H1 (cell line): ENCODE measurements around the gene STX18. TPM values are rescaled to one million over a fixed set of nuclear protein-coding genes. Genes with fewer than 3 reads are reported as not detected.

Experiments
- CTCF ChIA-PET: fragments of 300-600 bp; sonication (Branson Sonifier 250); formaldehyde crosslinking; loops from one replicate; lab custom pipeline; 2021; ENCODE audit not compliant: partially characterized antibody; lab: Charles Lee
- POLR2A ChIA-PET: fragments of 300-600 bp; sonication (Branson Sonifier 250); formaldehyde crosslinking; loops from one replicate; lab custom pipeline; 2021; ENCODE audit warnings: inconsistent platforms; ENCODE audit not compliant: partially characterized antibody; lab: Charles Lee
- DNase-seq, 2 experiments: peaks; one replicate each; pipeline versions ENCODE4 v3.0.0 to v3.0.0-alpha.2; 2010 to 2022; ENCODE audit warnings: low spot score in 2 of 2, low read depth in 1 of 2, mixed read lengths in 1 of 2
- FAIRE-seq: peaks from 2 replicates; lab custom pipeline; 2011; peaks lifted over from hg19 to GRCh38; lab: Jason Lieb, UNC
- H2AFZ ChIP-seq: 2 replicates; pipeline ENCODE4 v1.8.1; 2012; ENCODE audit warnings: low read length, inconsistent platforms
- H2AK5ac ChIP-seq: 2 replicates; pipeline ENCODE4 v1.6.1; 2013; ENCODE audit warnings: low read depth, low read length
- H2BK120ac ChIP-seq: replicated peaks from 2 replicates; pipeline ENCODE3; 2013; ENCODE audit warnings: low read depth, low read length, inconsistent platforms
- H2BK12ac ChIP-seq: 2 replicates; pipeline ENCODE4 v1.6.1; 2013; ENCODE audit warnings: low read depth, low read length
- H2BK15ac ChIP-seq: 2 replicates; pipeline ENCODE4 v1.6.1; 2013; ENCODE audit warnings: low read length
- H2BK20ac ChIP-seq: 2 replicates; pipeline ENCODE4 v1.6.1; 2013; ENCODE audit warnings: low read length
- H2BK5ac ChIP-seq: 2 replicates; pipeline ENCODE4 v1.6.1; 2013; ENCODE audit warnings: low read depth, low read length
- H3K14ac ChIP-seq: 2 replicates; pipeline ENCODE4 v1.6.1; 2013; ENCODE audit warnings: inconsistent platforms; ENCODE audit not compliant: insufficient read length
- H3K18ac ChIP-seq: 2 replicates; pipeline ENCODE4 v1.6.1; 2013; ENCODE audit warnings: low read length; ENCODE audit errors: extremely low read depth
- H3K23ac ChIP-seq: 2 replicates; pipeline ENCODE4 v1.6.1; 2013; ENCODE audit warnings: inconsistent platforms; ENCODE audit not compliant: insufficient read length
- H3K23me2 ChIP-seq: 2 replicates; pipeline ENCODE4 v1.6.1; 2013; ENCODE audit warnings: low read depth, low read length
- H3K27ac ChIP-seq: 2 replicates; pipeline ENCODE4 v1.6.1; 2011; ENCODE audit warnings: low read depth, low read length, inconsistent platforms
- H3K27me3 ChIP-seq, 4 experiments: replicated peaks in 1 of 4; 1 replicate in 1 of 4; 2 replicates in 3 of 4; pipeline versions ENCODE4 v1.6.1 to v1.8.1; 2011 to 2013; ENCODE audit warnings: low read length in 3 of 4, mild to moderate bottlenecking in 3 of 4, inconsistent platforms in 2 of 4, mixed read lengths in 2 of 4, moderate library complexity in 1 of 4; ENCODE audit not compliant: control insufficient read depth in 3 of 4, insufficient read depth in 3 of 4; ENCODE audit errors: extremely low read depth in 1 of 4
- H3K36me3 ChIP-seq, 4 experiments: 2 replicates each; pipeline versions ENCODE4 v1.6.1 to v1.8.1; 2011 to 2013; ENCODE audit warnings: mild to moderate bottlenecking in 4 of 4, low read length in 3 of 4, moderate library complexity in 2 of 4, control low read depth in 1 of 4, inconsistent platforms in 1 of 4; ENCODE audit not compliant: insufficient read depth in 4 of 4, control insufficient read depth in 2 of 4
- H3K4ac ChIP-seq: replicated peaks from 2 replicates; pipeline ENCODE3; 2013; ENCODE audit warnings: low read length, low read depth, mixed read lengths, inconsistent platforms; ENCODE audit not compliant: insufficient read length
- H3K4me1 ChIP-seq, 4 experiments: replicated peaks in 1 of 4; 1 replicate in 1 of 4; 2 replicates in 3 of 4; pipeline versions ENCODE4 v1.6.1 to v1.8.1; 2011 to 2013; ENCODE audit warnings: low read length in 3 of 4, inconsistent platforms in 2 of 4, mixed read lengths in 1 of 4; ENCODE audit not compliant: insufficient read depth in 4 of 4, control insufficient read depth in 3 of 4
- H3K4me2 ChIP-seq, 2 experiments: 2 replicates each; pipeline versions ENCODE4 v1.6.1 to v1.8.1; 2011 to 2013; ENCODE audit warnings: low read depth in 2 of 2, low read length in 2 of 2, control low read depth in 1 of 2, inconsistent platforms in 1 of 2, mild to moderate bottlenecking in 1 of 2; ENCODE audit not compliant: insufficient read depth in 1 of 2
- H3K4me3 ChIP-seq, 4 experiments: fragments of 200-600, 300-600 bp in 1 of 4; sonication (generic), shearing (Covaris generic), sonication (Bioruptor Twin) in 1 of 4; 2 replicates each; pipeline versions ENCODE4 v1.5.1 to v1.8.1; 2011 to 2016; ENCODE audit warnings: low read length in 4 of 4, low read depth in 3 of 4, control low read depth in 2 of 4, inconsistent platforms in 2 of 4, mild to moderate bottlenecking in 2 of 4, mixed read lengths in 1 of 4, moderate library complexity in 1 of 4; ENCODE audit not compliant: insufficient read depth in 2 of 4; ENCODE audit errors: extremely low read depth in 1 of 4
- H3K56ac ChIP-seq: replicated peaks from 2 replicates; pipeline ENCODE3; 2013; ENCODE audit warnings: low read depth, mild to moderate bottlenecking, mixed read lengths, low read length, inconsistent platforms; ENCODE audit not compliant: insufficient read length
- H3K79me1 ChIP-seq: 2 replicates; pipeline ENCODE4 v1.6.1; 2013; ENCODE audit warnings: low read depth, low read length, control low read depth
- H3K79me2 ChIP-seq, 2 experiments: 2 replicates each; pipeline versions ENCODE4 v1.6.1 to v1.8.1; 2012 to 2013; ENCODE audit warnings: low read length in 2 of 2, mild to moderate bottlenecking in 2 of 2, inconsistent platforms in 1 of 2; ENCODE audit not compliant: insufficient read depth in 2 of 2, control insufficient read depth in 1 of 2
- H3K9ac ChIP-seq, 4 experiments: replicated peaks in 1 of 4; 1 replicate in 1 of 4; 2 replicates in 3 of 4; pipeline versions ENCODE4 v1.6.1 to v1.8.1; 2011 to 2013; ENCODE audit warnings: low read depth in 3 of 4, low read length in 3 of 4, control low read depth in 2 of 4, mild to moderate bottlenecking in 2 of 4, moderate library complexity in 2 of 4, inconsistent platforms in 1 of 4; ENCODE audit errors: extremely low read depth in 1 of 4
- H3K9me3 ChIP-seq, 2 experiments: 2 replicates each; pipeline versions ENCODE4 v1.6.1 to v1.8.1; 2012 to 2013; ENCODE audit warnings: mild to moderate bottlenecking in 2 of 2, moderate library complexity in 2 of 2, control low read depth in 1 of 2, inconsistent platforms in 1 of 2, low read depth in 1 of 2, low read length in 1 of 2, mixed read lengths in 1 of 2; ENCODE audit not compliant: insufficient read depth in 2 of 2
- H4K20me1 ChIP-seq, 2 experiments: replicated peaks in 1 of 2; 2 replicates each; pipeline versions ENCODE3 to v1.8.1; 2011 to 2013; ENCODE audit warnings: inconsistent platforms in 2 of 2, low read length in 2 of 2, mild to moderate bottlenecking in 1 of 2; ENCODE audit not compliant: insufficient read depth in 2 of 2, control insufficient read depth in 1 of 2
- H4K5ac ChIP-seq: 2 replicates; pipeline ENCODE4 v1.6.1; 2013; ENCODE audit warnings: low read length, low read depth, mixed read lengths, inconsistent platforms; ENCODE audit not compliant: insufficient read length
- H4K8ac ChIP-seq: 2 replicates; pipeline ENCODE4 v1.8.0; 2013; ENCODE audit warnings: mild to moderate bottlenecking, moderate library complexity, low read length, inconsistent platforms; ENCODE audit not compliant: insufficient read depth; ENCODE audit errors: extremely low read depth
- H4K91ac ChIP-seq: replicated peaks from 2 replicates; pipeline ENCODE3; 2013; ENCODE audit warnings: low read length, mixed read lengths, inconsistent platforms; ENCODE audit not compliant: insufficient read length
- BCL11A ChIP-seq, 2 experiments: IDR thresholded peaks; one replicate each; pipeline ENCODE4 v1.6.1; 2011; ENCODE audit warnings: low read depth in 2 of 2, low read length in 2 of 2, mild to moderate bottlenecking in 2 of 2
- CBX5 ChIP-seq: fragments of 300-800, 300-1000 bp; sonication (generic); IDR thresholded peaks from 2 replicates; pipeline ENCODE4 v1.7.1; 2016; ENCODE audit warnings: antibody characterized with exemption, low read length, low read depth
- CHD2 ChIP-seq: IDR thresholded peaks from 2 replicates; pipeline ENCODE4 v1.6.1; 2012; ENCODE audit warnings: low read length, improper control_type of control experiment
- JUN ChIP-seq: IDR thresholded peaks from 2 replicates; pipeline ENCODE4 v1.6.1; 2011; ENCODE audit warnings: low read depth, mild to moderate bottlenecking, improper control_type of control experiment, low read length
- KDM1A ChIP-seq: fragments of 200-600, 300-600 bp; sonication (generic); IDR thresholded peaks from 2 replicates; pipeline ENCODE4 v1.7.1; 2016; ENCODE audit warnings: mild to moderate bottlenecking, low read length, borderline replicate concordance
- NRF1 ChIP-seq: IDR thresholded peaks from 2 replicates; pipeline ENCODE4 v1.6.1; 2011; ENCODE audit warnings: mild to moderate bottlenecking, low read depth, low read length, improper control_type of control experiment
- PHF8 ChIP-seq: fragments of 200-600 bp; sonication (generic); conservative IDR thresholded peaks from 2 replicates; pipeline ENCODE4 v1.7.1; 2012; ENCODE audit warnings: low read depth, mild to moderate bottlenecking, inconsistent platforms, low read length, moderate library complexity
- POLR2AphosphoS5 ChIP-seq: IDR thresholded peaks from 2 replicates; pipeline ENCODE4 v1.6.1; 2011; ENCODE audit warnings: low read depth, low read length
- RAD21 ChIP-seq, 2 experiments: IDR thresholded peaks in 1 of 2; conservative IDR thresholded peaks in 1 of 2; 2 replicates each; pipeline ENCODE4 v1.6.1; 2011; ENCODE audit warnings: low read depth in 2 of 2, low read length in 2 of 2, improper control_type of control experiment in 1 of 2, inconsistent platforms in 1 of 2, mild to moderate bottlenecking in 1 of 2, moderate library complexity in 1 of 2
- RBBP5 ChIP-seq: IDR thresholded peaks from 2 replicates; pipeline ENCODE4 v1.7.1; 2012; ENCODE audit warnings: low read depth, mild to moderate bottlenecking, inconsistent platforms, low read length, moderate library complexity, borderline replicate concordance
- SAP30 ChIP-seq: fragments of 300-600 bp; sonication (generic); IDR thresholded peaks from 2 replicates; pipeline ENCODE4 v1.7.1; 2012; ENCODE audit warnings: low read length, moderate library complexity, mild to moderate bottlenecking, inconsistent platforms; ENCODE audit not compliant: insufficient read depth, insufficient replicate concordance
- SIN3A ChIP-seq, 2 experiments: IDR thresholded peaks in 1 of 2; conservative IDR thresholded peaks in 1 of 2; 2 replicates each; pipeline ENCODE4 v1.6.1; 2011 to 2012; ENCODE audit warnings: low read length in 2 of 2, improper control_type of control experiment in 1 of 2, low read depth in 1 of 2, mild to moderate bottlenecking in 1 of 2
- SP1 ChIP-seq: IDR thresholded peaks from 2 replicates; pipeline ENCODE4 v1.6.1; 2011; ENCODE audit warnings: low read depth, low read length
- TAF7 ChIP-seq: optimal IDR thresholded peaks from 2 replicates; pipeline ENCODE3; 2011; ENCODE audit warnings: low read depth, mild to moderate bottlenecking, inconsistent platforms, low read length, moderate library complexity, borderline replicate concordance
- WGBS, 2 experiments: shearing (Covaris generic) in 1 of 2; methylation state at CpG; one replicate each; pipeline versions ENCODE4 v1.1.6 to v1.1.7; 2013 to 2015; ENCODE audit warnings: low lambda C conversion rate in 2 of 2, mixed read lengths in 2 of 2, inconsistent platforms in 1 of 2, low coverage in 1 of 2, missing lambda C conversion rate in 1 of 2; ENCODE audit not compliant: insufficient replicate concordance in 2 of 2, insufficient coverage in 1 of 2, insufficient read length in 1 of 2; ENCODE audit errors: extremely low coverage in 1 of 2, missing lambda C conversion rate in 1 of 2; 5-methylcytosine and 5-hydroxymethylcytosine counted together
- polyA plus RNA-seq, 7 experiments: library from polyadenylated mRNA; depleted of rRNA in 3 of 7; stranded (reverse) in 5 of 7; unstranded in 2 of 7; fragments of >200 nt in 5 of 7; fragments of 200-250 nt in 2 of 7; gene quantifications; 1 replicate in 5 of 7; 2 replicates in 1 of 7; 4 replicates in 1 of 7; pipeline versions ENCODE4 v1.2.1 to v1.2.3, GENCODE V29; 2011 to 2013; ENCODE audit warnings: missing spikeins in 2 of 7, mixed read lengths in 2 of 7
- total RNA-seq: library from RNA; stranded (reverse); fragmentation: NEBNext Ultra II Directional; extraction: Animal tissue kit (Norgen Biotek cat#: 25700); gene quantifications from 2 replicates; pipeline ENCODE4 v1.2.1, GENCODE V29; 2021

The STX18 gene
- total and polyA plus RNA-seq, 2 of the 8 experiments (the other 6 are each of a cell fraction or from before 2014, with no cell fraction given) = 14.6 to 18.3 TPM

GRCh38 chr4:4402966-4403365 lies 138.9 kb downstream of the STX18 start:
- H2BK15ac ChIP-seq = no peak overlapping the region
- FAIRE-seq = no peak
- DNase-seq = no peak
- no peak overlapping the region for H3K4ac ChIP-seq
- no peak overlapping the region for H3K14ac ChIP-seq
- H3K79me1 ChIP-seq = no peaks in the 10 kb centered on the region; the same call in 1 of the 2 replicates
- no peak overlapping the region for H4K91ac ChIP-seq
- H3K9ac ChIP-seq = no peak overlapping the region
- CTCF ChIA-PET = interaction anchor here (0.7 to 1.0 kb wide), 2 partner anchors 18 to 24 kb away, joined by 4 read pairs; no protein-coding TSS in a partner anchor
- no peak overlapping the region for H2BK12ac ChIP-seq
- H3K27me3 ChIP-seq = no peaks in the 10 kb centered on the region
- H2BK5ac ChIP-seq = no peak overlapping the region
- WGBS, 2 experiments = 82% methylated on average over 13 of the region's 13 CpGs; no CpG with 5 or more reads in 1 of the 2 experiments
- H2AFZ ChIP-seq = no peak overlapping the region
- no peak overlapping the region for H3K4me2 ChIP-seq
- no peaks in the 10 kb centered on the region; a peak in 3 of 7 replicates for H3K4me1 ChIP-seq
- no peaks in the 10 kb centered on the region for H3K79me2 ChIP-seq
- H4K8ac ChIP-seq = no peak overlapping the region
- POLR2A ChIA-PET = no interaction called here
- no peak overlapping the region for H3K23ac ChIP-seq
- no peak overlapping the region for H3K18ac ChIP-seq
- no peak overlapping the region for H2BK20ac ChIP-seq
- no peak overlapping the region for H3K56ac ChIP-seq
- no peak overlapping the region for H4K5ac ChIP-seq
- no peak overlapping the region for H2AK5ac ChIP-seq
- no peak overlapping the region for H3K4me3 ChIP-seq
- H3K23me2 ChIP-seq = no peaks in the 10 kb centered on the region
- H3K27ac ChIP-seq = no peak overlapping the region
- H3K36me3 ChIP-seq = peaks cover 0 to 7% (median 0%) of the 10 kb centered on the region in 4 experiments; a peak in 1 of 8 replicates
- H2BK120ac ChIP-seq = no peak overlapping the region
- H4K20me1 ChIP-seq = no peaks in the 10 kb centered on the region
- no peaks in the 10 kb centered on the region for H3K9me3 ChIP-seq
- no peak for TF ChIP-seq SIN3A (conservative IDR thresholded peaks at IDR 0.05 in 1 of 2, IDR thresholded peaks at IDR 0.05 in 1 of 2; ENCODE audit: low read depth in 1 of 2, low read length in 2 of 2)
- TF ChIP-seq JUN = no peak
- no peak for TF ChIP-seq RBBP5
- no peak for TF ChIP-seq CHD2
- no peak for TF ChIP-seq NRF1
- TF ChIP-seq TAF7 = no peak
- no peak for TF ChIP-seq CBX5
- TF ChIP-seq SAP30 = no peak
- no peak for TF ChIP-seq SP1
- TF ChIP-seq RAD21 (IDR thresholded peaks at IDR 0.05 in 1 of 2, conservative IDR thresholded peaks at IDR 0.05 in 1 of 2; ENCODE audit: low read depth in 2 of 2, low read length in 2 of 2) = no peak
- TF ChIP-seq KDM1A = no peak
- TF ChIP-seq BCL11A (IDR thresholded peaks at IDR 0.05; ENCODE audit: low read depth in 2 of 2, low read length in 2 of 2) = no peak
- no peak for TF ChIP-seq PHF8
- TF ChIP-seq POLR2AphosphoS5 = no peak
